ENCODE measurements around the gene RNF141. TPM values are rescaled to one million over a fixed set of nuclear protein-coding genes. Genes with fewer than 3 reads are reported as not detected.

Gene RNF141, protein sequence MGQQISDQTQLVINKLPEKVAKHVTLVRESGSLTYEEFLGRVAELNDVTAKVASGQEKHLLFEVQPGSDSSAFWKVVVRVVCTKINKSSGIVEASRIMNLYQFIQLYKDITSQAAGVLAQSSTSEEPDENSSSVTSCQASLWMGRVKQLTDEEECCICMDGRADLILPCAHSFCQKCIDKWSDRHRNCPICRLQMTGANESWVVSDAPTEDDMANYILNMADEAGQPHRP
- 33.9 and 49.3 TPM in 2 replicates for total RNA-seq (ENCODE audit: low replicate concordance)

GRCh38 chr11:10540915-10541560, at the start of gene RNF141:
Gene RNF141, minus strand, starts transcription at chr11:10541187. Its CDS starts 7,029 bp downstream, at chr11:10534158.
- TF ChIP-seq CTCF (IDR thresholded peaks at IDR 0.05): peak; percentile 77
- no peak for TF ChIP-seq EZH2 (IDR thresholded peaks at IDR 0.05)
- no peak for TF ChIP-seq EZH2phosphoT487 (IDR thresholded peaks at IDR 0.05)
- Histone ChIP-seq H3K27ac (no peak within 1 kb of the TSS), H3K36me3 (no peaks in the 10 kb centered on the region), H2AFZ (replicated peaks) (peak within 1 kb of the TSS; percentile 87), H3K79me2 (ENCODE audit: low read depth) (peaks cover 12% of the 10 kb centered on the region), H3K4me2 (peak within 1 kb of the TSS; percentile 94), H3K4me1 (peaks cover 6% of the 10 kb centered on the region), H3K9me3 (ENCODE audit: low read depth) (no peaks in the 10 kb centered on the region), H4K20me1 (ENCODE audit: low read depth) (no peaks in the 10 kb centered on the region), H3K9ac (peak within 1 kb of the TSS; percentile 71), H3K4me3 (peak within 1 kb of the TSS; percentile 89), H3K27me3 (peaks cover 8% of the 10 kb centered on the region), H3F3A (ENCODE audit: low read depth) (no peaks in the 10 kb centered on the region)
- Mint-ChIP-seq H3K36me3 (no peaks in the 10 kb centered on the region), H3K4me1 (peaks cover 14% of the 10 kb centered on the region), H3K27me3 (ENCODE audit: insufficient read depth, low read depth) (peaks cover 2% of the 10 kb centered on the region), H3K4me3 (peak within 1 kb of the TSS; percentile 93), H3K27ac (peak within 1 kb of the TSS; percentile 81), H3K9me3 (no peaks in the 10 kb centered on the region)
- peak; percentile 98 for DNase-seq (ENCODE audit: low spot score)

- Histone ChIP-seq H3K27ac (peak overlapping the region; percentile 72), H3K4me3 (no peak overlapping the region), H3K79me2 (ENCODE audit: low read depth) (no peaks in the 10 kb centered on the region), H3K9me3 (ENCODE audit: low read depth) (no peaks in the 10 kb centered on the region), H3K9ac (no peak overlapping the region), H2AFZ (replicated peaks) (no peak overlapping the region), H3F3A (ENCODE audit: low read depth) (peaks cover 19% of the 10 kb centered on the region), H3K27me3 (no peaks in the 10 kb centered on the region), H4K20me1 (ENCODE audit: low read depth) (no peaks in the 10 kb centered on the region), H3K36me3 (no peaks in the 10 kb centered on the region), H3K4me2 (no peak overlapping the region), H3K4me1 (peaks cover 15% of the 10 kb centered on the region)
- Mint-ChIP-seq H3K4me3 (no peak overlapping the region), H3K9me3 (no peaks in the 10 kb centered on the region), H3K4me1 (peaks cover 8% of the 10 kb centered on the region), H3K27ac (no peak overlapping the region), H3K36me3 (no peaks in the 10 kb centered on the region), H3K27me3 (ENCODE audit: insufficient read depth, low read depth) (no peaks in the 10 kb centered on the region)
- DNase-seq (ENCODE audit: low spot score): no peak
- TF ChIP-seq EZH2phosphoT487 (IDR thresholded peaks at IDR 0.05): no peak
- no peak for TF ChIP-seq CTCF (IDR thresholded peaks at IDR 0.05)
- no peak for TF ChIP-seq EZH2 (IDR thresholded peaks at IDR 0.05)
Observed at GRCh38 chr11:10590218-10590915, 49.4 kb upstream of the RNF141 start.

DNA sequence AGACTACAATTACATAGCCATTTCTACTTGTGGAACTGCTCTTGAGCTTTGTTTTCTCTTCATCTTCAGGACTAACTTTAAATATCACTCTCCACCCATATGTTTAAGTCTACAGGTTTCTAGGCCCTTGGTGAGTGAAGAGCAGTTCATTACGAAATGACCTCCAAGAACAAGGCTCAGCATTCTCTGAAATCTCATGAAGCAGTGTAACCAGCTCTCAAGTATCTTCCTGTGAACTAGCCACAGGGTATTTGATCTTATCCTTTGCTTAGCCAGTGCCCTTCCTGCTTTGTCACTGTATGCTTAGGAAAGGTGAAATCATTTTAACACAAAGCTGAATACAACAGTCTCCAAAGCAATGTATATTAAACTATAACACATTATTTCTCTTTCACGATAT, 47.9 kb upstream of the RNF141 start:
- Histone ChIP-seq H3K27ac (no peak overlapping the region), H2AFZ (replicated peaks) (no peak overlapping the region), H3K9me3 (ENCODE audit: low read depth) (no peaks in the 10 kb centered on the region), H4K20me1 (ENCODE audit: low read depth) (no peaks in the 10 kb centered on the region), H3K9ac (no peak overlapping the region), H3K36me3 (no peaks in the 10 kb centered on the region), H3F3A (ENCODE audit: low read depth) (peaks cover 19% of the 10 kb centered on the region), H3K4me3 (no peak overlapping the region), H3K27me3 (no peaks in the 10 kb centered on the region), H3K4me2 (no peak overlapping the region), H3K4me1 (peaks cover 15% of the 10 kb centered on the region), H3K79me2 (ENCODE audit: low read depth) (no peaks in the 10 kb centered on the region)
- H3K27ac Mint-ChIP-seq: no peak overlapping the region
- no peaks in the 10 kb centered on the region for H3K9me3 Mint-ChIP-seq
- H3K27me3 Mint-ChIP-seq (ENCODE audit: insufficient read depth, low read depth): no peaks in the 10 kb centered on the region
- TF ChIP-seq EZH2 (IDR thresholded peaks at IDR 0.05) (no peak), CTCF (IDR thresholded peaks at IDR 0.05) (no peak), EZH2phosphoT487 (IDR thresholded peaks at IDR 0.05) (no peak)
- H3K36me3 Mint-ChIP-seq: no peaks in the 10 kb centered on the region
- DNase-seq (ENCODE audit: low spot score): no peak
- peaks cover 8% of the 10 kb centered on the region for H3K4me1 Mint-ChIP-seq
- no peak overlapping the region for H3K4me3 Mint-ChIP-seq

Measured in neural progenitor cell (in vitro differentiated cells).